Ascending aorta (tissue), 2 donors: ENCODE measurements around the gene GUCY2C. TPM values are rescaled to one million over a fixed set of nuclear protein-coding genes. Genes with fewer than 3 reads are reported as not detected.

ENCODE experiments used
- DNase-seq, 2 donors: peaks; one replicate each; pipeline ENCODE4 v3.0.0-alpha.2; 2019; ENCODE audit warnings: low spot score in 2 of 2
- H3K27ac ChIP-seq, 2 donors: fragments of 200-600 bp; sonication (generic); one replicate each; pipeline ENCODE4 v1.5.1; 2016 to 2017; ENCODE audit warnings: mild to moderate bottlenecking in 1 of 2
- H3K27me3 ChIP-seq: fragments of 200-600 bp; sonication (generic); one replicate; pipeline ENCODE4 v1.5.1; 2017
- H3K36me3 ChIP-seq, 2 donors: fragments of 200-600 bp; sonication (generic); one replicate each; pipeline ENCODE4 v1.5.1; 2016
- H3K4me1 ChIP-seq, 2 donors: fragments of 200-600 bp; sonication (generic); one replicate each; pipeline ENCODE4 v1.5.1; 2016 to 2017; ENCODE audit warnings: mild to moderate bottlenecking in 1 of 2
- H3K4me3 ChIP-seq, 2 donors: fragments of 200-600 bp; sonication (generic); one replicate each; pipeline ENCODE4 v1.5.1; 2016 to 2017; ENCODE audit warnings: mild to moderate bottlenecking in 1 of 2
- H3K9me3 ChIP-seq, 2 donors: fragments of 200-600 bp; sonication (generic); one replicate each; pipeline ENCODE4 v1.5.1; 2016
- CTCF ChIP-seq, 3 experiments: fragments of 200-600 bp in 2 of 3; fragments of 450-650 bp in 1 of 3; sonication (generic) in 2 of 3; IDR thresholded peaks; one replicate each; pipeline ENCODE4 v1.5.1; 2016 to 2019; ENCODE audit warnings: antibody characterized with exemption in 3 of 3, mild to moderate bottlenecking in 1 of 3, moderate library complexity in 1 of 3
- intact Hi-C: fragments of 100-400 bp; cut with DNase I; formaldehyde crosslinking; loops from one replicate; pipeline ENCODE4 v1.15.1; 2023
- total RNA-seq: library from RNA; depleted of rRNA; stranded (reverse); fragments of >200 nt; gene quantifications from one replicate; pipeline ENCODE4 v1.1.0, GENCODE V29; 2016

GUCY2C gene
- total RNA-seq, 1 donor from 2014 or later = not detected

DNA sequence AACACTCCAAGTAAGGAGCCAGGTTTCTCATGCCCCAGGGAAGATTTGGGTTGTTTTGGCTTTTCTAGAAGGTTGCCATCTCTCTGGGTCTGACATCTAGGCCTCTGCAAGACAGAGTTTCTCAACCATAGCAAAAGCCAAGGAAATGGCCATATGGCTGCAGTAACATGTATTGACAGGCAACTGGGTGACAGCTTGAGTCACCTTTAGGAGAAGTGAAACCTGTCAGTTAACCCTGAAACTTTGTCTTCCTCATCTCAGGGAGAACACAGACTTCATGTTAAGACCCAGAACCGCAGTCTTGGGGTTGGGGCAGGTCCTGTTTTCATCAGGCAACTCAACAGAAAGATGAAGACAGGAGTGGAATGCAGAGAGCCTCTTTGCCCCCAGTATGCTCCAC lies 82.7 kb downstream of the GUCY2C start:
- intact Hi-C loops = no loop called here

DNA sequence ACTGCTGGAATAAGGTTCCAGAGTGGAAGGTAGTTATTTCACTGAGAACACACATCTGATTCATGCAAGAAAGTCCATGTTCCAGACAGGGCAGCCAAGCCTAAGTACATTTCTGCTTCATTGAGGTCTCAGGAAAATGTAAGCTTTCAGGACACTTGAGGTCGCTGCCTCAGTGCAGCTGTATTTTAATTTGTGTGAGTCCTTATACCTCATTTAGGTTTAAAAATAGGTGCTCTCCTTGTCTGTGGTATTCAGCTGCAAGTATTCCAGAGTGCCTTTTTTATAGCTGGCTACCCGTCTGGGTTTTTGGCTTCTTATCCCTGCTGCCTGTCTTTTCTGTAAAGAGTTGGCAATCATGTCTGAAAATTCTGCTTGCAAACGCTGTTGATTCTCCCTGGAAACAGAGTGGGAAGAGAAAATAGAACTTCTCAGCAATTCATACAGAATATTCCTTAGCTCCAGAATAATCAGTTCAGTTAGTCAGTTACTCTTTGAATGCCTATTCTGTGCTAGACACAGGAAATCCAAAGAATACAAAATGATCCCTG lies 83.4 kb downstream of the GUCY2C start:
- intact Hi-C loops = no loop called here
- Histone ChIP-seq H3K27ac (peak overlapping the region in 1 of 2 donors; percentile 9), H3K4me3 (no peak overlapping the region), H3K36me3 (no peaks in the 10 kb centered on the region), H3K27me3 (no peaks in the 10 kb centered on the region), H3K9me3 (peaks cover 0 to 6% of the 10 kb centered on the region in 2 donors), H3K4me1 (peaks cover 0 to 4% of the 10 kb centered on the region in 2 donors)
- no peak for TF ChIP-seq CTCF (IDR thresholded peaks at IDR 0.05)
- DNase-seq = no peak

More for the DNA sequence above, 82.7 kb downstream of the GUCY2C start:
- H3K4me3 ChIP-seq = no peak overlapping the region
- H3K4me1 ChIP-seq = peaks cover 0 to 4% of the 10 kb centered on the region in 2 donors
- no peaks in the 10 kb centered on the region for H3K36me3 ChIP-seq
- no peaks in the 10 kb centered on the region for H3K27me3 ChIP-seq
- peaks cover 0 to 4% of the 10 kb centered on the region in 2 donors for H3K9me3 ChIP-seq
- TF ChIP-seq CTCF (IDR thresholded peaks at IDR 0.05) = no peak
- no peak for DNase-seq
- peak overlapping the region in 1 of 2 donors; percentile 9 for H3K27ac ChIP-seq

DNA sequence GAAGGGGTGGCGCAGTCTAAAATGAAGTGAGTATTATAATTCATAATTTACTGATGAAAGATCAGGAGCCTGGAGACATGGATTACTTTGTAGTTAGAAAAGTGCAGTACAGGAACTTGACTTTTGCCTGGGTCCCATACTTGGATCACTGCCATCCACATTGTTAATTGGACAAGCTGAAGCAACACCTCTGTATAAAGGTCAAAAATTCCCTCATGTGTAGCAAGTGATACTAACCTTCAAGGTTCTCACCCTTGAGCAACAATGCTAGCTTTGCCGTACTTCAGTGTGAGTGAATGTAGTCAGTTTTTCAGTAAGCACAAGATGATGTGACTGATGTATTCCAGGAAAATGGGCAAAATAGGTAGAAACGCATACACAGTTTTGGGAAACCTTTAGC lies 84.1 kb downstream of the GUCY2C start:
- H3K27ac ChIP-seq = no peak overlapping the region
- H3K27me3 ChIP-seq = no peaks in the 10 kb centered on the region
- no peak for DNase-seq
- no peak overlapping the region for H3K4me3 ChIP-seq
- intact Hi-C loops = no loop called here
- H3K36me3 ChIP-seq = no peaks in the 10 kb centered on the region
- H3K9me3 ChIP-seq = peaks cover 0 to 6% of the 10 kb centered on the region in 2 donors
- TF ChIP-seq CTCF (IDR thresholded peaks at IDR 0.05) = no peak
- peaks cover 0 to 4% of the 10 kb centered on the region in 2 donors for H3K4me1 ChIP-seq

- no peak for TF ChIP-seq CTCF (IDR thresholded peaks at IDR 0.05)
Measured at GRCh38 chr12:14611640-14612203, 84.7 kb downstream of the GUCY2C start.

DNA sequence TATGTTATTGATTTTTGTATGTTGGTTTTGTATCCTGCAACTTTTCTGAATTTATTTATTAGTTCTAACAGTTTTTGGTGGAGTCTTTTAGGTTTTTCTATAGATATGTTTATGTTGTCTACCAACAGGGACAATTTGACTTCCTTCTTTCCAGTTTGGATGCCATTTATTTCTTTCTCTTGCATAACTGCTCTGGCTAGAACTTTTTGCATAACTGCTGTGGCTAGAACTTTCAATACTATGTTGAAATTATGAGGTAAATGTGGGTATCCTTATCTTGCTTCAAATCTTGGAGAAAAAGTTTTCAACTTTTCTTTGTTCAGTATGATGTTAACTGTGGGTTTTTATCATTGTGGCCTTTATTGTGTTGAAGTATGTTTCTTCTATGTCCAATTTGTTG lies 88.8 kb downstream of the GUCY2C start:
- TF ChIP-seq CTCF (IDR thresholded peaks at IDR 0.05) = no peak
- Histone ChIP-seq H3K4me3 (no peak overlapping the region), H3K9me3 (peaks cover 12 to 49% of the 10 kb centered on the region in 2 donors), H3K4me1 (no peaks in the 10 kb centered on the region), H3K27ac (no peak overlapping the region), H3K27me3 (no peaks in the 10 kb centered on the region), H3K36me3 (no peaks in the 10 kb centered on the region)
- intact Hi-C loops = no loop called here
- DNase-seq = no peak

More at GRCh38 chr12:14611640-14612203, 84.7 kb downstream of the GUCY2C start:
- Histone ChIP-seq H3K4me3 (no peak overlapping the region), H3K9me3 (peaks cover 0 to 10% of the 10 kb centered on the region in 2 donors), H3K4me1 (peaks cover 0 to 4% of the 10 kb centered on the region in 2 donors), H3K27me3 (no peaks in the 10 kb centered on the region), H3K36me3 (no peaks in the 10 kb centered on the region), H3K27ac (no peak overlapping the region)
- intact Hi-C loops = no loop called here
- no peak for DNase-seq
